ENCODE data around the gene AJAP1. TPM values are rescaled to one million over a fixed set of nuclear protein-coding genes. Genes with fewer than 3 reads are reported as not detected.

AJAP1 gene
- total RNA-seq, 1 experiment from 2014 or later, result not detected

DNA sequence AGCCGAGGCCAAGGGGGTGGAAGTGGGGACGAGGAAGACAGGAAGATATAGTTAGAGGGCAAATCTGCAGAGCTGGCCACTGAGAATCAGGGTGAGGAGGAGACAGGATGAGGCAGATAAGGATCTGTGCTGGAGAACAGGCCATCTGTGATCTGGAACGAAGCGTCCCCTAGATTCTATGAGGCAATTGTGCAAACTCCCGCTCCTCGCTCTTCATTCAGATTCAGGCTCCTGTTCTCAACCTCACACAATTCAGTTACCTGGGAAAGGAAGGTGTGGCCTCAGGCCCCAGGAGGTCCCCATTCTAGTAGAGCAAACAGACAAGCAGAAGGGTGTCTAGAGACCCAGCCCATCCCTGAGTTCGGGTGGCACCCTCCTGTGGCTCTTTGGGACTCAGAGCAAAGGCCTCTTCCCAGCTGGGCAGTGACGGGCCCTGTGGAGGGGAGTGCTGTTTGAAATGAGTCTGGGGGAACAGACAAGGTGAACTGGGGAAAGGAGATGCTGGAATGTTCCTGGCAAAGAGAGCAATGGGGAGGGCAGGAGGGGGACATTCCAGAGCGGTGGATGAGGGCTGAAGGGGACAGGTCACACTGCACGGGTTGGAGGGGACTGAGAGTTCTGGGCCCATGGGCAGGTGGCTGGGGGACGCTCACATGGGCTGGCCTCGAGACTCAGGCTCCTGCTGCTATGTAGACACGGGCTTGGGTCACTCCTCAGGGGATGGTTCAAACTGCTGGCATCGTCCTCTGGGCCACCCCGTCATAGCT, 39.9 kb upstream of the AJAP1 start (continued):
- TF ChIP-seq, protein P1, sequence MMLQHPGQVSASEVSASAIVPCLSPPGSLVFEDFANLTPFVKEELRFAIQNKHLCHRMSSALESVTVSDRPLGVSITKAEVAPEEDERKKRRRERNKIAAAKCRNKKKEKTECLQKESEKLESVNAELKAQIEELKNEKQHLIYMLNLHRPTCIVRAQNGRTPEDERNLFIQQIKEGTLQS (IDR thresholded peaks at IDR 0.05), result no peak
- TF ChIP-seq SP1 (IDR thresholded peaks at IDR 0.05; ENCODE audit: low read depth), result no peak
- TF ChIP-seq, protein P2, sequence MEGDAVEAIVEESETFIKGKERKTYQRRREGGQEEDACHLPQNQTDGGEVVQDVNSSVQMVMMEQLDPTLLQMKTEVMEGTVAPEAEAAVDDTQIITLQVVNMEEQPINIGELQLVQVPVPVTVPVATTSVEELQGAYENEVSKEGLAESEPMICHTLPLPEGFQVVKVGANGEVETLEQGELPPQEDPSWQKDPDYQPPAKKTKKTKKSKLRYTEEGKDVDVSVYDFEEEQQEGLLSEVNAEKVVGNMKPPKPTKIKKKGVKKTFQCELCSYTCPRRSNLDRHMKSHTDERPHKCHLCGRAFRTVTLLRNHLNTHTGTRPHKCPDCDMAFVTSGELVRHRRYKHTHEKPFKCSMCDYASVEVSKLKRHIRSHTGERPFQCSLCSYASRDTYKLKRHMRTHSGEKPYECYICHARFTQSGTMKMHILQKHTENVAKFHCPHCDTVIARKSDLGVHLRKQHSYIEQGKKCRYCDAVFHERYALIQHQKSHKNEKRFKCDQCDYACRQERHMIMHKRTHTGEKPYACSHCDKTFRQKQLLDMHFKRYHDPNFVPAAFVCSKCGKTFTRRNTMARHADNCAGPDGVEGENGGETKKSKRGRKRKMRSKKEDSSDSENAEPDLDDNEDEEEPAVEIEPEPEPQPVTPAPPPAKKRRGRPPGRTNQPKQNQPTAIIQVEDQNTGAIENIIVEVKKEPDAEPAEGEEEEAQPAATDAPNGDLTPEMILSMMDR (IDR thresholded peaks at IDR 0.05 in 2 of 3, conservative IDR thresholded peaks at IDR 0.05 in 1 of 3; ENCODE audit: borderline replicate concordance in 1 of 3, insufficient read depth in 1 of 3, low read depth in 2 of 3, low read length in 2 of 3), result no peak

DNA sequence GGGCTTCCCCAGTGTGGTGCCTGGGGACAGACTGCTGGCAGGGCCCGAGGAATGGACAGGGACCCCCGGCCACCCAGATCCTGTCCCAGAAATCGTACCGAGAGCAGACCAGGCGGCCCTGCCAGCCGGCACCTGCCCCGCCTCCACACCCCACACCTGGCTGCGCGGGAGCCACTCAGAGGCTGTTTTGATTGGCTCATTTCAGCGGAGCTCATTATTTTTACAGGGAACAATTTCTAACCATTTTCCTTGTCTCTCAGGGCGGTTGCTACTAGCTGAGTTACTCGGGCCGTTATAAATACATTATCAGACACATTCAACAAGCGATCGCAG, 39.3 kb upstream of the AJAP1 start:
- CTCF ChIA-PET, result no interaction called here
- TF ChIP-seq ELF1 (IDR thresholded peaks at IDR 0.05; ENCODE audit: borderline replicate concordance, low read depth), result no peak
- TF ChIP-seq CBX3 (IDR thresholded peaks at IDR 0.05; ENCODE audit: low read depth), result no peak
- TF ChIP-seq, protein P3, sequence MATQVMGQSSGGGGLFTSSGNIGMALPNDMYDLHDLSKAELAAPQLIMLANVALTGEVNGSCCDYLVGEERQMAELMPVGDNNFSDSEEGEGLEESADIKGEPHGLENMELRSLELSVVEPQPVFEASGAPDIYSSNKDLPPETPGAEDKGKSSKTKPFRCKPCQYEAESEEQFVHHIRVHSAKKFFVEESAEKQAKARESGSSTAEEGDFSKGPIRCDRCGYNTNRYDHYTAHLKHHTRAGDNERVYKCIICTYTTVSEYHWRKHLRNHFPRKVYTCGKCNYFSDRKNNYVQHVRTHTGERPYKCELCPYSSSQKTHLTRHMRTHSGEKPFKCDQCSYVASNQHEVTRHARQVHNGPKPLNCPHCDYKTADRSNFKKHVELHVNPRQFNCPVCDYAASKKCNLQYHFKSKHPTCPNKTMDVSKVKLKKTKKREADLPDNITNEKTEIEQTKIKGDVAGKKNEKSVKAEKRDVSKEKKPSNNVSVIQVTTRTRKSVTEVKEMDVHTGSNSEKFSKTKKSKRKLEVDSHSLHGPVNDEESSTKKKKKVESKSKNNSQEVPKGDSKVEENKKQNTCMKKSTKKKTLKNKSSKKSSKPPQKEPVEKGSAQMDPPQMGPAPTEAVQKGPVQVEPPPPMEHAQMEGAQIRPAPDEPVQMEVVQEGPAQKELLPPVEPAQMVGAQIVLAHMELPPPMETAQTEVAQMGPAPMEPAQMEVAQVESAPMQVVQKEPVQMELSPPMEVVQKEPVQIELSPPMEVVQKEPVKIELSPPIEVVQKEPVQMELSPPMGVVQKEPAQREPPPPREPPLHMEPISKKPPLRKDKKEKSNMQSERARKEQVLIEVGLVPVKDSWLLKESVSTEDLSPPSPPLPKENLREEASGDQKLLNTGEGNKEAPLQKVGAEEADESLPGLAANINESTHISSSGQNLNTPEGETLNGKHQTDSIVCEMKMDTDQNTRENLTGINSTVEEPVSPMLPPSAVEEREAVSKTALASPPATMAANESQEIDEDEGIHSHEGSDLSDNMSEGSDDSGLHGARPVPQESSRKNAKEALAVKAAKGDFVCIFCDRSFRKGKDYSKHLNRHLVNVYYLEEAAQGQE (IDR thresholded peaks at IDR 0.05; ENCODE audit: low read depth), result no peak
- TF ChIP-seq SRF (IDR thresholded peaks at IDR 0.05; ENCODE audit: low read depth), result no peak
- TF ChIP-seq CEBPB (IDR thresholded peaks at IDR 0.05; ENCODE audit: low read depth), result no peak
- TF ChIP-seq ZFX (IDR thresholded peaks at IDR 0.05), result no peak
- TF ChIP-seq, protein P4, sequence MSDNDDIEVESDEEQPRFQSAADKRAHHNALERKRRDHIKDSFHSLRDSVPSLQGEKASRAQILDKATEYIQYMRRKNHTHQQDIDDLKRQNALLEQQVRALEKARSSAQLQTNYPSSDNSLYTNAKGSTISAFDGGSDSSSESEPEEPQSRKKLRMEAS (IDR thresholded peaks at IDR 0.05), result no peak
- no peak for TF ChIP-seq ZNF274 (IDR thresholded peaks at IDR 0.05; ENCODE audit: low read depth, low read length)
- TF ChIP-seq YY1 (IDR thresholded peaks at IDR 0.05; ENCODE audit: extremely low read depth, insufficient replicate concordance, low read depth, low read length), result no peak
- TF ChIP-seq JUND (IDR thresholded peaks at IDR 0.05), result no peak
- no peak for TF ChIP-seq EZH2phosphoT487 (IDR thresholded peaks at IDR 0.05; ENCODE audit: borderline replicate concordance)
- TF ChIP-seq, protein P1 (IDR thresholded peaks at IDR 0.05), result no peak
- TF ChIP-seq EGR1 (IDR thresholded peaks at IDR 0.05; ENCODE audit: low read depth), result no peak
- no peak for TF ChIP-seq SP1 (IDR thresholded peaks at IDR 0.05; ENCODE audit: low read depth)
- TF ChIP-seq EZH2 (IDR thresholded peaks at IDR 0.05), result no peak
- TF ChIP-seq, protein P5, sequence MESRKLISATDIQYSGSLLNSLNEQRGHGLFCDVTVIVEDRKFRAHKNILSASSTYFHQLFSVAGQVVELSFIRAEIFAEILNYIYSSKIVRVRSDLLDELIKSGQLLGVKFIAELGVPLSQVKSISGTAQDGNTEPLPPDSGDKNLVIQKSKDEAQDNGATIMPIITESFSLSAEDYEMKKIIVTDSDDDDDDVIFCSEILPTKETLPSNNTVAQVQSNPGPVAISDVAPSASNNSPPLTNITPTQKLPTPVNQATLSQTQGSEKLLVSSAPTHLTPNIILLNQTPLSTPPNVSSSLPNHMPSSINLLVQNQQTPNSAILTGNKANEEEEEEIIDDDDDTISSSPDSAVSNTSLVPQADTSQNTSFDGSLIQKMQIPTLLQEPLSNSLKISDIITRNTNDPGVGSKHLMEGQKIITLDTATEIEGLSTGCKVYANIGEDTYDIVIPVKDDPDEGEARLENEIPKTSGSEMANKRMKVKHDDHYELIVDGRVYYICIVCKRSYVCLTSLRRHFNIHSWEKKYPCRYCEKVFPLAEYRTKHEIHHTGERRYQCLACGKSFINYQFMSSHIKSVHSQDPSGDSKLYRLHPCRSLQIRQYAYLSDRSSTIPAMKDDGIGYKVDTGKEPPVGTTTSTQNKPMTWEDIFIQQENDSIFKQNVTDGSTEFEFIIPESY (IDR thresholded peaks at IDR 0.05; ENCODE audit: extremely low read depth, insufficient replicate concordance, low read length), result no peak

More for the DNA sequence above, 39.3 kb upstream of the AJAP1 start:
- no peaks in the 10 kb centered on the region; a peak in 1 of 4 replicates for H3K9me3 ChIP-seq (ENCODE audit: control insufficient read depth in 1 of 2, insufficient read depth in 1 of 2, low read depth in 1 of 2, low read length in 2 of 2)
- ATAC-seq (no peak), DNase-seq (ENCODE audit: low read depth, low spot score) (no peak)
- H3K27ac ChIP-seq (ENCODE audit: low read depth, low read length), result no peak overlapping the region
- intact Hi-C loops (cut with micrococcal nuclease), result no loop called here
- BruUV-seq (replicated peaks), result no TSS peak
- H3K4me1 ChIP-seq (ENCODE audit: control insufficient read depth in 1 of 2, insufficient read depth in 2 of 2, low read length in 2 of 2), result no peaks in the 10 kb centered on the region
- no peak overlapping the region for H3K9ac ChIP-seq (ENCODE audit: low read length)
- H3K27me3 ChIP-seq (ENCODE audit: insufficient read depth, low read length), result no peaks in the 10 kb centered on the region
- no peaks in the 10 kb centered on the region for H3K79me2 ChIP-seq (ENCODE audit: insufficient read depth, low read length)
- H3K4me2 ChIP-seq (ENCODE audit: low read length), result no peak overlapping the region
- no peaks in the 10 kb centered on the region for H3K36me3 ChIP-seq (ENCODE audit: control insufficient read depth in 1 of 2, insufficient read depth in 2 of 2, low read length in 2 of 2)
- H2AFZ ChIP-seq (ENCODE audit: low read depth, low read length, poor library complexity, severe bottlenecking), result no peak overlapping the region
- H4K20me1 ChIP-seq (ENCODE audit: insufficient read depth), result no peaks in the 10 kb centered on the region
- H3K4me3 ChIP-seq (replicated peaks in 1 of 2; ENCODE audit: low read depth in 1 of 2, low read length in 2 of 2), result no peak overlapping the region
- no peaks in the 10 kb centered on the region for H3K9me2 ChIP-seq (ENCODE audit: insufficient read depth)
- RAD21 ChIA-PET (ENCODE audit: low non-redundant PET in 1 of 2, low total read pairs in 2 of 2, uncharacterized antibody in 2 of 2, unreplicated experiment in 2 of 2), result no interaction called here
- POLR2A ChIA-PET, result no interaction called here

Measured in HCT116 (cell line).